ENCODE data around the gene FSTL5.

GRCh38 chr4:161791796-161792556 lies 371.8 kb downstream of the FSTL5 start:
- TF ChIP-seq CTCF (IDR thresholded peaks at IDR 0.05 in 2 of 3, conservative IDR thresholded peaks at IDR 0.05 in 1 of 3; ENCODE audit: borderline replicate concordance in 1 of 3, insufficient read depth in 1 of 3, low read depth in 2 of 3, low read length in 2 of 3), result no peak
- TF ChIP-seq EZH2 (IDR thresholded peaks at IDR 0.05), result no peak
- no peak for TF ChIP-seq SRF (IDR thresholded peaks at IDR 0.05; ENCODE audit: low read depth)
